Upper lobe of left lung (tissue), 6 donors: ENCODE data around the gene CYP21A2. TPM values are rescaled to one million over a fixed set of nuclear protein-coding genes. Genes with fewer than 3 reads are reported as not detected.
"Not testable (repeated sequence)": the region's sequence is repeated elsewhere in the genome, so short reads cannot be mapped to it uniquely, and the experiment has no call there.

Experiments used
- ATAC-seq, 2 donors: fragments of 200-7000 bp; cut with Tn5 transposase; one replicate each; pipeline ENCODE4 v1.9.1; 2022; ENCODE audit warnings: mild to moderate bottlenecking in 2 of 2, moderate library complexity in 2 of 2; ENCODE audit not compliant: low FRiP score in 2 of 2
- DNase-seq, 2 donors: peaks; one replicate each; pipeline ENCODE4 v3.0.0-alpha.2; 2019 to 2020
- H3K27ac ChIP-seq, 4 donors: fragments of 200-600 bp; sonication (generic); one replicate each; pipeline ENCODE4 v1.5.1; 2016 to 2019
- H3K27me3 ChIP-seq, 4 donors: fragments of 200-600 bp; sonication (generic); one replicate each; pipeline ENCODE4 v1.5.1; 2017 to 2019
- H3K36me3 ChIP-seq, 4 donors: fragments of 200-600 bp; sonication (generic); one replicate each; pipeline ENCODE4 v1.5.1; 2016 to 2019
- H3K4me1 ChIP-seq, 4 donors: fragments of 200-600 bp; sonication (generic); one replicate each; pipeline ENCODE4 v1.5.1; 2018 to 2019
- H3K4me3 ChIP-seq, 4 donors: fragments of 200-600 bp; sonication (generic); one replicate each; pipeline ENCODE4 v1.5.1; 2017 to 2019; ENCODE audit warnings: mild to moderate bottlenecking in 2 of 4, moderate library complexity in 1 of 4
- H3K9me3 ChIP-seq, 4 donors: fragments of 200-600 bp; sonication (generic); one replicate each; pipeline ENCODE4 v1.5.1; 2018 to 2019
- CTCF ChIP-seq, 6 experiments: fragments of 450-650 bp in 4 of 6; fragments of 200-600 bp in 2 of 6; sonication (generic) in 2 of 6; IDR thresholded peaks; one replicate each; pipeline ENCODE4 v1.5.1; 2016 to 2019; ENCODE audit warnings: antibody characterized with exemption in 6 of 6
- EP300 ChIP-seq, 4 donors: sonication (generic); formaldehyde crosslinking; IDR thresholded peaks; one replicate each; pipeline ENCODE4 v1.5.1; 2017; ENCODE audit warnings: antibody characterized with exemption in 4 of 4, control low read depth in 2 of 4
- POLR2A ChIP-seq, 4 donors: fragments of 450-650 bp; IDR thresholded peaks; one replicate each; pipeline ENCODE4 v1.5.1; 2016 to 2017; ENCODE audit warnings: antibody characterized with exemption in 4 of 4, mild to moderate bottlenecking in 2 of 4
- POLR2AphosphoS5 ChIP-seq, 2 donors: sonication (generic); formaldehyde crosslinking; IDR thresholded peaks; one replicate each; pipeline ENCODE4 v1.5.1; 2017; ENCODE audit warnings: antibody characterized with exemption in 2 of 2
- WGBS, 2 donors: methylation state at CpG; one replicate each; pipeline ENCODE4 v1.1.5; 2017 to 2018; 5-methylcytosine and 5-hydroxymethylcytosine counted together
- total RNA-seq, 6 donors: library from RNA; depleted of rRNA in 4 of 6; stranded (reverse); fragments of >200 nt in 4 of 6; gene quantifications; one replicate each; pipeline versions ENCODE4 v1.1.0 to v1.2.1, GENCODE V29; 2016 to 2021
- donor health status: DM: no; HTN: no; CAD: no; lungs with moderate emphysema.
- donor health status: DM: no; HTN: yes; CAD: no; lungs with severe emphysema.

Gene CYP21A2
- total RNA-seq, 6 donors from 2014 or later: 0.30 to 2.3 (median 1.2) TPM

- H3K27ac ChIP-seq, ATAC-seq, H3K27me3 ChIP-seq, H3K36me3 ChIP-seq, H3K9me3 ChIP-seq, H3K4me3 ChIP-seq, H3K4me1 ChIP-seq: not testable (repeated sequence)
- DNase-seq: peak in 1 of 2 donors; percentile 42
- WGBS, 2 donors: 83 to 86% methylated on average over 12 to 22 of the region's 24 CpGs
Observed at GRCh38 chr6:32039321-32040274, 1.4 kb downstream of the CYP21A2 start.

GRCh38 chr6:32040299-32041049 is 2.3 kb downstream of the CYP21A2 start:
- WGBS, 2 donors: 87% methylated on average over 10 of the region's 43 CpGs; no CpG with 5 or more reads in 1 of the 2 donors
- DNase-seq: peak in 1 of 2 donors; percentile 80
- not testable (repeated sequence) for H3K27me3 ChIP-seq, H3K4me1 ChIP-seq, ATAC-seq, H3K36me3 ChIP-seq, H3K9me3 ChIP-seq, H3K27ac ChIP-seq, H3K4me3 ChIP-seq

GRCh38 chr6:32041050-32041321 is 2.8 kb downstream of the CYP21A2 start:
- DNase-seq: peak in 1 of 2 donors; percentile 41
- not testable (repeated sequence) for H3K36me3 ChIP-seq, ATAC-seq, H3K27me3 ChIP-seq, H3K27ac ChIP-seq, H3K9me3 ChIP-seq, H3K4me1 ChIP-seq, H3K4me3 ChIP-seq
- no CpG with 5 or more reads among the region's 13 CpGs for WGBS, 2 donors

- H3K27me3 ChIP-seq, H3K4me1 ChIP-seq, ATAC-seq, H3K36me3 ChIP-seq, H3K27ac ChIP-seq, H3K4me3 ChIP-seq, DNase-seq, H3K9me3 ChIP-seq: not testable (repeated sequence)
- WGBS, 2 donors: 69% methylated on average over 3 of the region's 10 CpGs; no CpG with 5 or more reads in 1 of the 2 donors
Observed at GRCh38 chr6:32041385-32041784, 3.2 kb downstream of the CYP21A2 start.

- H3K36me3 ChIP-seq: peaks cover 0 to 18% (median 0%) of the 10 kb centered on the region in 4 donors
- not testable (repeated sequence) for H3K9me3 ChIP-seq, ATAC-seq, H3K27me3 ChIP-seq, H3K4me3 ChIP-seq, H3K4me1 ChIP-seq, H3K27ac ChIP-seq
- peak in 1 of 2 donors; percentile 44 for DNase-seq
- 95% methylated on average over 11 of the region's 15 CpGs; no CpG with 5 or more reads in 1 of the 2 donors for WGBS, 2 donors
Observed at GRCh38 chr6:32042276-32042675, 4.1 kb downstream of the CYP21A2 start.

- Histone ChIP-seq H3K4me1 (peaks cover 4 to 19% (median 12%) of the 10 kb centered on the region in 4 donors), H3K36me3 (peaks cover 0 to 33% (median 0%) of the 10 kb centered on the region in 4 donors)
- not testable (repeated sequence) for H3K27ac ChIP-seq, H3K4me3 ChIP-seq, ATAC-seq, H3K27me3 ChIP-seq, H3K9me3 ChIP-seq
- peak in 1 of 2 donors; percentile 42 for DNase-seq
- WGBS, 2 donors: 90 to 93% methylated on average over 8 to 12 of the region's 31 CpGs
Observed at GRCh38 chr6:32043589-32044380, 5.6 kb downstream of the CYP21A2 start.

GRCh38 chr6:32044916-32045315 is 6.7 kb downstream of the CYP21A2 start:
- not testable (repeated sequence) for H3K27me3 ChIP-seq, H3K4me3 ChIP-seq, H3K9me3 ChIP-seq, H3K27ac ChIP-seq, ATAC-seq
- peak in 1 of 2 donors; percentile 75 for DNase-seq
- peaks cover 0 to 42% (median 0%) of the 10 kb centered on the region in 4 donors for H3K36me3 ChIP-seq
- peaks cover 4 to 19% (median 12%) of the 10 kb centered on the region in 4 donors for H3K4me1 ChIP-seq
- 85% methylated on average over 7 of the region's 18 CpGs; no CpG with 5 or more reads in 1 of the 2 donors for WGBS, 2 donors

- no peak overlapping the region for H3K4me3 ChIP-seq
Observed at GRCh38 chr6:32045811-32046449, 7.7 kb downstream of the CYP21A2 start.

More at GRCh38 chr6:32045811-32046449, 7.7 kb downstream of the CYP21A2 start:
- TF ChIP-seq POLR2AphosphoS5 (IDR thresholded peaks at IDR 0.05): no peak
- TF ChIP-seq POLR2A (IDR thresholded peaks at IDR 0.05): no peak
- no peak for TF ChIP-seq CTCF (IDR thresholded peaks at IDR 0.05)
- no peak for TF ChIP-seq EP300 (IDR thresholded peaks at IDR 0.05)
- 79 to 90% methylated on average over 5 to 19 of the region's 22 CpGs for WGBS, 2 donors
- no peaks in the 10 kb centered on the region for H3K9me3 ChIP-seq
- peak overlapping the region; percentile 57 to 79 (median 65) for H3K27ac ChIP-seq
- H3K36me3 ChIP-seq: peaks cover 0 to 42% (median 0%) of the 10 kb centered on the region in 4 donors
- peak in 1 of 2 donors; percentile 5 for ATAC-seq
- peaks cover 4 to 19% (median 12%) of the 10 kb centered on the region in 4 donors for H3K4me1 ChIP-seq
- no peaks in the 10 kb centered on the region for H3K27me3 ChIP-seq
- peak in 1 of 2 donors; percentile 59 for DNase-seq
